GM12875 (cell line): ENCODE results near the gene HSPA8.

ENCODE experiments used
- H3K4me3 ChIP-seq: one replicate; pipeline ENCODE4 v1.5.1; 2011; ENCODE audit warnings: low read depth, low read length, control low read depth
- CTCF ChIP-seq: IDR thresholded peaks from 2 replicates; pipeline ENCODE4 v1.5.1; 2011; ENCODE audit warnings: low read depth, mild to moderate bottlenecking, control low read depth, inconsistent platforms, low read length, moderate library complexity, borderline replicate concordance; ENCODE audit not compliant: insufficient read depth

The HSPA8 gene

GRCh38 chr11:123052901-123053721, 8.8 kb downstream of the HSPA8 start:
- TF ChIP-seq CTCF = no peak
- no peak overlapping the region for H3K4me3 ChIP-seq

GRCh38 chr11:123051634-123052033, 10.3 kb downstream of the HSPA8 start:
- H3K4me3 ChIP-seq = no peak overlapping the region
- no peak for TF ChIP-seq CTCF

- no peak for TF ChIP-seq CTCF
- H3K4me3 ChIP-seq = no peak overlapping the region
These were observed 10.8 kb downstream of the HSPA8 start for GRCh38 chr11:123051146-123051545.

GRCh38 chr11:123047947-123048293, 14.0 kb downstream of the HSPA8 start:
- TF ChIP-seq CTCF = no peak
- no peak overlapping the region for H3K4me3 ChIP-seq

GRCh38 chr11:123047266-123047946, 14.5 kb downstream of the HSPA8 start:
- no peak overlapping the region for H3K4me3 ChIP-seq
- no peak for TF ChIP-seq CTCF

GRCh38 chr11:123046473-123047259, 15.3 kb downstream of the HSPA8 start:
- no peak overlapping the region for H3K4me3 ChIP-seq

More at GRCh38 chr11:123046473-123047259, 15.3 kb downstream of the HSPA8 start:
- no peak for TF ChIP-seq CTCF
